ENCODE results near the gene ARFGEF2.

The ARFGEF2 gene

DNA sequence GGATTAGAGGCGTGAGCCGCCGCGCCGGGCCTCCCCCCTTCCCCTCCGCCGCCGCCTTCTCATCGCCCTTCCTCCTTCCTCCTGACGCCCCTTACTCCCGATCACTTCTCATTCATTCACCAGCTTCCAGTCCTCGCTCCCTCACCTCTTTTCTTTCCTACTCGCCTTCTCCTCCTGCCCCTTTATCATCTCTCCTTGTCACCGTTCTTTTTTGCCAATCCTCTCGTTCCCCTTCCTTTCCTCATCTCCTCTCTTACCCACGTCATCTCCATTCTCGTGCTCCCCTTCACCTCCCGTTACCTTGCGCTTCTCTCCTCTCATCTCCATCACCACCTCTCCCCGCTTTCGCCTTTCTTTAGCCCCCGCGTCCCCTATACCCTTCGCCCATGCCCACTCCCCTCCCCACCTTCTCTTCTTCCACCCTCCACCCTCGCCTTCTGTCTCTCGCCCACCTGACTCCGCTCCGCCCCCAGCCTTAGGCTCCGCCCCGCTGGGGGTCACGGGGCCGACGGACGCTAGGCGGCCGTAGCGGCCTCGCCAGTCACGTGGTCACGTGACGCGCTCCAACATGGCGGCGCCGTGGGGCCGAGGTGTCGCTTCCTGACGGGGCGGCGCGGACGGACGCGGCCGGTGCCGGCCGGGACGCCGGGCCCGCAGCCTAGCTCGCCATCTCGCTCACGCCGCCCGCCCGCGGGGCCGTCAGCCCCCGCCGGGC lies at the start of gene ARFGEF2:
TSS of gene ARFGEF2 (plus strand) at position 544 of the 715 bp plus-strand sequence. CDS start 179 bp downstream, outside the sequence.
- peaks cover 13% of the 10 kb centered on the region for H3K4me1 ChIP-seq (ENCODE audit: insufficient read depth, insufficient read length)
- peak within 1 kb of the TSS; percentile 98 for H3K9ac ChIP-seq (ENCODE audit: insufficient read length, low read depth)
- TF ChIP-seq YY1 (IDR thresholded peaks at IDR 0.05; ENCODE audit: insufficient read depth, insufficient read length) (peak; percentile 89), ZNF274 (IDR thresholded peaks at IDR 0.05; ENCODE audit: low read depth, low read length) (no peak)
- no peaks in the 10 kb centered on the region for H3K9me3 ChIP-seq (ENCODE audit: insufficient read depth, low read length)
- H3K4me3 ChIP-seq (ENCODE audit: insufficient read length, low read depth): peak within 1 kb of the TSS; percentile 91
- DNase-seq (ENCODE audit: low read depth, low spot score): peak; percentile 92
- H3K36me3 ChIP-seq (ENCODE audit: insufficient read depth, insufficient read length, low read length): peaks cover 2% of the 10 kb centered on the region
- H3K27me3 ChIP-seq (ENCODE audit: insufficient read depth, insufficient read length): no peaks in the 10 kb centered on the region

GRCh38 chr20:48875233-48875913 lies 46.1 kb upstream of the ARFGEF2 start:
- no peak for DNase-seq (ENCODE audit: low read depth, low spot score)
- H3K4me1 ChIP-seq (ENCODE audit: insufficient read depth, insufficient read length): no peaks in the 10 kb centered on the region
- TF ChIP-seq SUZ12 (IDR thresholded peaks at IDR 0.05; ENCODE audit: extremely low read depth, insufficient read depth, insufficient read length) (no peak), YY1 (IDR thresholded peaks at IDR 0.05; ENCODE audit: insufficient read depth, insufficient read length) (no peak), ZNF274 (IDR thresholded peaks at IDR 0.05; ENCODE audit: low read depth, low read length) (no peak)

DNA sequence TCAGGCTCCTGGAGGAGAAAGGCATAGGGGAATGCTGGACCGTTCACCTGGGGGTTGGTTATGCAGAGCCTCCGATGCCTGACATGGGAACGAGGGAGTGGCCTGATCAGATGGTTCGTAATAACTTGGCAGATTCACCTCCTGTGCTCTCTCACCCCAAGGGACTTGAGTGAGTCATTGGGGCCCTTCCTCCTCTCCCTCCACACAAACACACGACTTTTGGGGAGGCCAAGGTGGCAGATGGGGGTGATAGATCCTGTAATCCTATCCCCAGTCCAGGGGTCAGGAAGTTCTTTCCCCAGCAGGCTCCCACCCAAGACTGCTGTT lies 45.6 kb upstream of the ARFGEF2 start:
- Histone ChIP-seq H3K9me3 (ENCODE audit: insufficient read depth, low read length) (no peaks in the 10 kb centered on the region), H3K9ac (ENCODE audit: insufficient read length, low read depth) (no peak overlapping the region), H3K4me1 (ENCODE audit: insufficient read depth, insufficient read length) (no peaks in the 10 kb centered on the region), H3K27me3 (ENCODE audit: insufficient read depth, insufficient read length) (peaks cover 3% of the 10 kb centered on the region), H3K36me3 (ENCODE audit: insufficient read depth, insufficient read length, low read length) (no peaks in the 10 kb centered on the region), H3K4me3 (ENCODE audit: insufficient read length, low read depth) (no peak overlapping the region)
- TF ChIP-seq ZNF274 (IDR thresholded peaks at IDR 0.05; ENCODE audit: low read depth, low read length) (no peak), YY1 (IDR thresholded peaks at IDR 0.05; ENCODE audit: insufficient read depth, insufficient read length) (no peak), SUZ12 (IDR thresholded peaks at IDR 0.05; ENCODE audit: extremely low read depth, insufficient read depth, insufficient read length) (no peak)
- no peak for DNase-seq (ENCODE audit: low read depth, low spot score)

More at GRCh38 chr20:48875233-48875913, 46.1 kb upstream of the ARFGEF2 start:
- Histone ChIP-seq H3K36me3 (ENCODE audit: insufficient read depth, insufficient read length, low read length) (no peaks in the 10 kb centered on the region), H3K27me3 (ENCODE audit: insufficient read depth, insufficient read length) (peaks cover 3% of the 10 kb centered on the region), H3K9ac (ENCODE audit: insufficient read length, low read depth) (no peak overlapping the region), H3K4me3 (ENCODE audit: insufficient read length, low read depth) (no peak overlapping the region), H3K9me3 (ENCODE audit: insufficient read depth, low read length) (no peaks in the 10 kb centered on the region)

DNA sequence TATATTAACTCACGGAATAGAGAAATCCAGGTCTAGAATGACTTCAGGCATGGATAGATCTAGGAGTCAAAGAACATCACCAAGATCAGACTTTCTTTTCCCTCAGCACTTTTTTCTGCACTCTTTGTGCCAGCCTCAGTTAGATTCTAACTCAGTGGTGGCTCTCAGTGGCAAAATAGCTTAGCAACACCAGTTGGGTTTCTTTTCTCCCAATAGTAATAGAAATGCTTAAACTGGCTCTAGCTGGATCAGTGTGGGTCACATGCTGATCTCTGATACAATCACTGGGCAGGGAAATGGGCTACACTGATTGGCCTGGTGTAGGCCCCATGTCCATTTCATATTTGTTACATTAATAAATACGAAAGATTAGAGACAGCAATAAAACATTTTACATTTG lies 44.2 kb upstream of the ARFGEF2 start:
- no peak for DNase-seq (ENCODE audit: low read depth, low spot score)
- TF ChIP-seq SUZ12 (IDR thresholded peaks at IDR 0.05; ENCODE audit: extremely low read depth, insufficient read depth, insufficient read length): no peak
- no peak for TF ChIP-seq ZNF274 (IDR thresholded peaks at IDR 0.05; ENCODE audit: low read depth, low read length)
- TF ChIP-seq YY1 (IDR thresholded peaks at IDR 0.05; ENCODE audit: insufficient read depth, insufficient read length): no peak
- H3K4me3 ChIP-seq (ENCODE audit: insufficient read length, low read depth): no peak overlapping the region
- H3K36me3 ChIP-seq (ENCODE audit: insufficient read depth, insufficient read length, low read length): no peaks in the 10 kb centered on the region
- H3K9me3 ChIP-seq (ENCODE audit: insufficient read depth, low read length): no peaks in the 10 kb centered on the region
- peaks cover 3% of the 10 kb centered on the region for H3K27me3 ChIP-seq (ENCODE audit: insufficient read depth, insufficient read length)
- no peak overlapping the region for H3K9ac ChIP-seq (ENCODE audit: insufficient read length, low read depth)
- no peaks in the 10 kb centered on the region for H3K4me1 ChIP-seq (ENCODE audit: insufficient read depth, insufficient read length)

DNA sequence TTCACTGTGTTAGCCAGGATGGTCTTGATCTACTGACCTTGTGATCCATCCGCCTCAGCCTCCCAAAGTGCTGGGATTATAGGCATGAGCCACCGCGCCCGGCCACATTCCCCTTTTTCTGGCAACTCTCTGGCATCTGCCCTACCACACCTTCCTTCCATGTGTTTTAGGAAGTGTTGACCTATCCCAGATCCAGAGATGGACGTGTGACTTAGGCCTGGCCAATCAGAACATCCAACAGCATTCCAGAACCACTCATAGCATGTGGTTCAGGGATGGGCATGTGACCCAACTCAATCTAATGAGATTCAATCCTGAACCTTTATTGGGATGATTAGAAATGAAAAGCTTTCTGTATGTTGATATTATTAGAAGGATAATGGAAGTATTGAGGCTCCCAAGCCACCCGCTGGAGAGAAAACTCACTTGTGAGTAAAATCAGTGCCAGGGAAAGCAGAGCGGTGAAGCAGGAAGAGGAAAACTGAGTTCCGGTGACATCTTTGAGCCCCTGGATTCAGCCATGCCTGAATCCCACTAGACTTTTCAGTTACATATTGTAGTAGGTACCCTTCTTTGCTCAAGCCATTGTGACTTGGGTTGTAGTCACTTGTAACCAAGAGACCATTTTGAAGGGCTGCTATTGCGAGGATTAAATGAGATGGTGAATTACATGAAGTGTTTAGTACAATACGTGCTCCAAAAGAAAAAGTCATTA lies 42.8 kb upstream of the ARFGEF2 start:
- TF ChIP-seq ZNF274 (IDR thresholded peaks at IDR 0.05; ENCODE audit: low read depth, low read length): no peak
- TF ChIP-seq SUZ12 (IDR thresholded peaks at IDR 0.05; ENCODE audit: extremely low read depth, insufficient read depth, insufficient read length): no peak
- no peak for TF ChIP-seq YY1 (IDR thresholded peaks at IDR 0.05; ENCODE audit: insufficient read depth, insufficient read length)

DNA sequence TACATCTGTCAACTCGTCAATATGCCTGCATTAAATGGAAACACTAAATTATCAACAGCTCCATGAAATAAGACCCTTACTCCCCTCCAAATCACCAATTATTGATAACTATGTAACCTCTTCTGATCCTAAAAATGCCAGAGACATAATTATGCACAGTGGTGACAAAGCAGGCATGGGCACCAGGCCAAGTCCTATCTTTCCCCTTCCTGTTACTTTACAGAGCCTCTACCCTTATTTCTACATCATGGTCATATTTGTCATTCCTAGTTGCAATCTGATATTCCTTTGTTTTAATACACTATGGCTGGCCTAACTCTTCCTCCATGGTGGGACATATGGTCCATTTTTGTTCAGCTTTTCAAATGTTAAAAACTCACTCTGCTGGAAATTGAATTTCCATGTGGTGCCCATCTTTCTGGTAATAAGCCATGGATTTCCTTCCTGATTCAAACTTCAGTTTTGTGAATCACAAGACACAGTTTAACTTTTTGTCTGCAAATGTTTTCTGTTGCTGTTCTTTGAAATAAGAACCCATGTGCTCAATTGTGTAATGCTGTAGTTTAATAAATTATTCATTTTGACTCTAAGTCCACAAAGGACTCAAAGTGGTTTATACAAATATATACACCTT lies 41.8 kb upstream of the ARFGEF2 start:
- peaks cover 3% of the 10 kb centered on the region for H3K27me3 ChIP-seq (ENCODE audit: insufficient read depth, insufficient read length)
- H3K9me3 ChIP-seq (ENCODE audit: insufficient read depth, low read length): no peaks in the 10 kb centered on the region
- no peak overlapping the region for H3K9ac ChIP-seq (ENCODE audit: insufficient read length, low read depth)
- H3K4me3 ChIP-seq (ENCODE audit: insufficient read length, low read depth): no peak overlapping the region
- no peaks in the 10 kb centered on the region for H3K4me1 ChIP-seq (ENCODE audit: insufficient read depth, insufficient read length)
- no peak for TF ChIP-seq YY1 (IDR thresholded peaks at IDR 0.05; ENCODE audit: insufficient read depth, insufficient read length)
- no peak for TF ChIP-seq SUZ12 (IDR thresholded peaks at IDR 0.05; ENCODE audit: extremely low read depth, insufficient read depth, insufficient read length)
- no peak for TF ChIP-seq ZNF274 (IDR thresholded peaks at IDR 0.05; ENCODE audit: low read depth, low read length)
- no peaks in the 10 kb centered on the region for H3K36me3 ChIP-seq (ENCODE audit: insufficient read depth, insufficient read length, low read length)
- no peak for DNase-seq (ENCODE audit: low read depth, low spot score)

More for the DNA sequence above, 42.8 kb upstream of the ARFGEF2 start:
- no peak for DNase-seq (ENCODE audit: low read depth, low spot score)
- no peak overlapping the region for H3K9ac ChIP-seq (ENCODE audit: insufficient read length, low read depth)
- no peaks in the 10 kb centered on the region for H3K36me3 ChIP-seq (ENCODE audit: insufficient read depth, insufficient read length, low read length)
- no peaks in the 10 kb centered on the region for H3K9me3 ChIP-seq (ENCODE audit: insufficient read depth, low read length)
- peaks cover 3% of the 10 kb centered on the region for H3K27me3 ChIP-seq (ENCODE audit: insufficient read depth, insufficient read length)
- no peaks in the 10 kb centered on the region for H3K4me1 ChIP-seq (ENCODE audit: insufficient read depth, insufficient read length)
- H3K4me3 ChIP-seq (ENCODE audit: insufficient read length, low read depth): no peak overlapping the region
